ENCODE data around the gene GPR161. TPM values are rescaled to one million over a fixed set of nuclear protein-coding genes. Genes with fewer than 3 reads are reported as not detected.

The GPR161 gene
- total RNA-seq, 1 experiment from 2014 or later: 6.6 TPM

DNA sequence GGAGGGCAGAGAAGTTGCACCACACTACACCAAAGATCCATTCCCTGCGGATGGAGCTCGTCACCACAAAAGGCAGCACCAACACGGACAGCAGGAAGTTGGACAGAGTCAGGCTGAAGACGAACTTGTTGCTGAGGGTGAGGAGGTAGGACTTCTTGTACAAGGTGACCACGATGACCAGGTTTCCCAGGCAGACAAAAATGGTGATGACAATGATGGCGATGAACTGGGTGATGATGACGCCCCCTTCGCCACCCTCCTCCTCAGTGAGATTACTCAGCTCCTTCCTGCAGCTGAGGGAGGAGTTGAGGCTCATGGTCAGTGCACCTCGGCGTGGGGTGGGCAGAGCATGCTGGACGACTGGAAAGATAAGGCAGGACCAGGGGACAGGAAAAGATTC, 32.2 kb downstream of the GPR161 start:
- DNase-seq (ENCODE audit: unreplicated experiment): no peak
- POLR2A ChIA-PET: interaction anchor here (0.7 kb wide), 1 partner anchor 17 kb away, joined by 3 read pairs; no protein-coding TSS in a partner anchor
- Mint-ChIP-seq H3K4me3 (ENCODE audit: unreplicated experiment) (no peak overlapping the region), H3K36me3 (ENCODE audit: insufficient read depth, unreplicated experiment) (peaks cover 6% of the 10 kb centered on the region), H3K4me1 (ENCODE audit: insufficient read depth, unreplicated experiment) (no peaks in the 10 kb centered on the region), H3K9me3 (ENCODE audit: unreplicated experiment) (no peaks in the 10 kb centered on the region), H3K27ac (ENCODE audit: low read depth, unreplicated experiment) (no peak overlapping the region), H3K27me3 (ENCODE audit: insufficient read depth, unreplicated experiment) (no peaks in the 10 kb centered on the region)
- no peak for TF ChIP-seq CTCF (IDR thresholded peaks at IDR 0.05; ENCODE audit: unreplicated experiment)
- CTCF ChIA-PET: interaction anchor here (0.8 to 4.8 kb wide), 4 partner anchors 8 to 217 kb away, joined by 3 to 37 read pairs (median 6); no protein-coding TSS in a partner anchor
- BruUV-seq (replicated peaks): no TSS peak
- intact Hi-C loops (cut with micrococcal nuclease): no loop called here

- H3K27ac Mint-ChIP-seq (ENCODE audit: low read depth, unreplicated experiment): no peak overlapping the region
- DNase-seq (ENCODE audit: unreplicated experiment): no peak
- CTCF ChIA-PET: interaction anchor here (0.7 to 4.8 kb wide), 10 partner anchors 9 to 219 kb away, joined by 3 to 37 read pairs (median 7); no protein-coding TSS in a partner anchor
- POLR2A ChIA-PET: interaction anchor here (0.6 to 1.0 kb wide), 3 partner anchors 10 to 636 kb away, joined by 3 to 6 read pairs (median 5); no protein-coding TSS in a partner anchor
- TF ChIP-seq CTCF (IDR thresholded peaks at IDR 0.05; ENCODE audit: unreplicated experiment): no peak
- no peaks in the 10 kb centered on the region for H3K27me3 Mint-ChIP-seq (ENCODE audit: insufficient read depth, unreplicated experiment)
- H3K9me3 Mint-ChIP-seq (ENCODE audit: unreplicated experiment): no peaks in the 10 kb centered on the region
- BruUV-seq (replicated peaks): no TSS peak
- intact Hi-C loops (cut with micrococcal nuclease): no loop called here
- H3K4me1 Mint-ChIP-seq (ENCODE audit: insufficient read depth, unreplicated experiment): peaks cover 8% of the 10 kb centered on the region
- H3K4me3 Mint-ChIP-seq (ENCODE audit: unreplicated experiment): no peak overlapping the region
- peaks cover 6% of the 10 kb centered on the region for H3K36me3 Mint-ChIP-seq (ENCODE audit: insufficient read depth, unreplicated experiment)
Observed at GRCh38 chr1:168102487-168102886, 34.2 kb downstream of the GPR161 start.

GRCh38 chr1:168101336-168101735, 35.4 kb downstream of the GPR161 start:
- DNase-seq (ENCODE audit: unreplicated experiment): no peak
- no peak for TF ChIP-seq CTCF (IDR thresholded peaks at IDR 0.05; ENCODE audit: unreplicated experiment)
- intact Hi-C loops (cut with micrococcal nuclease): no loop called here
- ChIA-PET POLR2A (interaction anchor here (0.9 kb wide), 1 partner anchor 19 kb away, joined by 4 read pairs; no protein-coding TSS in a partner anchor), CTCF (interaction anchor here (0.7 to 4.8 kb wide), 12 partner anchors 8 to 220 kb away, joined by 4 to 37 read pairs (median 8); no protein-coding TSS in a partner anchor)
- no TSS peak for BruUV-seq (replicated peaks)
- H3K27me3 Mint-ChIP-seq (ENCODE audit: insufficient read depth, unreplicated experiment): no peaks in the 10 kb centered on the region
- H3K9me3 Mint-ChIP-seq (ENCODE audit: unreplicated experiment): no peaks in the 10 kb centered on the region
- H3K4me3 Mint-ChIP-seq (ENCODE audit: unreplicated experiment): no peak overlapping the region
- peaks cover 9% of the 10 kb centered on the region for H3K4me1 Mint-ChIP-seq (ENCODE audit: insufficient read depth, unreplicated experiment)
- H3K27ac Mint-ChIP-seq (ENCODE audit: low read depth, unreplicated experiment): no peak overlapping the region
- H3K36me3 Mint-ChIP-seq (ENCODE audit: insufficient read depth, unreplicated experiment): peaks cover 6% of the 10 kb centered on the region

- CTCF ChIA-PET: interaction anchor here (0.6 to 4.8 kb wide), 9 partner anchors 7 to 214 kb away, joined by 3 to 37 read pairs (median 7); no protein-coding TSS in a partner anchor
Observed at GRCh38 chr1:168100315-168101002, 36.3 kb downstream of the GPR161 start.

More at GRCh38 chr1:168100315-168101002, 36.3 kb downstream of the GPR161 start:
- H3K27me3 Mint-ChIP-seq (ENCODE audit: insufficient read depth, unreplicated experiment): no peaks in the 10 kb centered on the region
- no TSS peak for BruUV-seq (replicated peaks)
- DNase-seq (ENCODE audit: unreplicated experiment): no peak
- H3K27ac Mint-ChIP-seq (ENCODE audit: low read depth, unreplicated experiment): no peak overlapping the region
- peaks cover 6% of the 10 kb centered on the region for H3K36me3 Mint-ChIP-seq (ENCODE audit: insufficient read depth, unreplicated experiment)
- no peak overlapping the region for H3K4me3 Mint-ChIP-seq (ENCODE audit: unreplicated experiment)
- peaks cover 9% of the 10 kb centered on the region for H3K4me1 Mint-ChIP-seq (ENCODE audit: insufficient read depth, unreplicated experiment)
- no peak for TF ChIP-seq CTCF (IDR thresholded peaks at IDR 0.05; ENCODE audit: unreplicated experiment)
- H3K9me3 Mint-ChIP-seq (ENCODE audit: unreplicated experiment): no peaks in the 10 kb centered on the region
- intact Hi-C loops (cut with micrococcal nuclease): no loop called here
- POLR2A ChIA-PET: interaction anchor here (0.9 to 1.0 kb wide), 2 partner anchors 9 to 13 kb away, joined by 3 read pairs; no protein-coding TSS in a partner anchor

Data from MCF 10A (cell line).